GM12801 (cell line): Measurements from ENCODE around the gene CPEB4.

Experiments used
- CTCF ChIP-seq: IDR thresholded peaks from one replicate; pipeline ENCODE4 v1.5.1; 2011; ENCODE audit warnings: control low read depth; ENCODE audit not compliant: insufficient read length; ENCODE audit errors: extremely low read depth

Gene CPEB4

GRCh38 chr5:173883347-173883924, 4.7 kb upstream of the CPEB4 start:
- no peak for TF ChIP-seq CTCF

GRCh38 chr5:173884402-173885053, 3.6 kb upstream of the CPEB4 start:
- TF ChIP-seq CTCF: no peak

GRCh38 chr5:173885054-173885443, 3.1 kb upstream of the CPEB4 start:
- TF ChIP-seq CTCF: no peak

- no peak for TF ChIP-seq CTCF
These were observed 2.6 kb upstream of the CPEB4 start for GRCh38 chr5:173885475-173886010.

GRCh38 chr5:173886150-173886549, 2.0 kb upstream of the CPEB4 start:
- no peak for TF ChIP-seq CTCF

- TF ChIP-seq CTCF: no peak
These were observed 453 bp downstream of the CPEB4 start for GRCh38 chr5:173888473-173889131.

GRCh38 chr5:173890195-173890991, 2.2 kb downstream of the CPEB4 start:
- TF ChIP-seq CTCF: no peak
